Cardiac muscle cell (in vitro differentiated cells and primary cell): Measurements from ENCODE around the gene SEMA5B. TPM values are rescaled to one million over a fixed set of nuclear protein-coding genes. Genes with fewer than 3 reads are reported as not detected.

Experiments used
- DNase-seq, 2 donors: peaks; one replicate each; pipeline versions ENCODE4 v3.0.0 to v3.0.0-alpha.2; 2010 to 2017; ENCODE audit warnings: low read depth in 1 of 2, low spot score in 1 of 2
- H3K27ac ChIP-seq: fragments of 200-600 bp; sonication (generic); 2 replicates; pipeline ENCODE4 v1.5.1; 2016
- H3K27me3 ChIP-seq: fragments of 200-600 bp; sonication (generic); 2 replicates; pipeline ENCODE4 v1.6.0; 2016; ENCODE audit warnings: control low read depth
- H3K36me3 ChIP-seq: fragments of 200-600 bp; sonication (generic); 2 replicates; pipeline ENCODE4 v1.5.1; 2016; ENCODE audit warnings: control low read depth
- H3K4me1 ChIP-seq: fragments of 200-600 bp; sonication (generic); 2 replicates; pipeline ENCODE4 v1.8.1; 2017; ENCODE audit warnings: low read depth, mild to moderate bottlenecking, mixed run types
- H3K4me3 ChIP-seq: fragments of 200-600 bp; sonication (generic); 2 replicates; pipeline ENCODE4 v1.5.1; 2016; ENCODE audit warnings: mild to moderate bottlenecking
- H3K9me3 ChIP-seq: fragments of 200-600 bp; sonication (generic); 2 replicates; pipeline ENCODE4 v1.5.1; 2017; ENCODE audit warnings: low read depth, mild to moderate bottlenecking, control low read depth
- CTCF ChIP-seq: IDR thresholded peaks from 2 replicates; pipeline ENCODE4 v1.5.1; 2012; ENCODE audit warnings: low read depth, mild to moderate bottlenecking, low read length
- polyA plus RNA-seq: library from polyadenylated mRNA; unstranded; fragments of >200 nt; fragmentation: Nextera tagmentation; extraction: Ambion mirVana; gene quantifications from 2 replicates; pipeline ENCODE4 v1.2.1, GENCODE V29; 2016
- total RNA-seq: library from RNA; depleted of rRNA; stranded (reverse); fragments of >200 nt; gene quantifications from 2 replicates; pipeline ENCODE4 v1.2.3, GENCODE V29; 2016

SEMA5B gene
- total and polyA plus RNA-seq, 2 experiments from 2014 or later, result 2.3 to 4.4 TPM

DNA sequence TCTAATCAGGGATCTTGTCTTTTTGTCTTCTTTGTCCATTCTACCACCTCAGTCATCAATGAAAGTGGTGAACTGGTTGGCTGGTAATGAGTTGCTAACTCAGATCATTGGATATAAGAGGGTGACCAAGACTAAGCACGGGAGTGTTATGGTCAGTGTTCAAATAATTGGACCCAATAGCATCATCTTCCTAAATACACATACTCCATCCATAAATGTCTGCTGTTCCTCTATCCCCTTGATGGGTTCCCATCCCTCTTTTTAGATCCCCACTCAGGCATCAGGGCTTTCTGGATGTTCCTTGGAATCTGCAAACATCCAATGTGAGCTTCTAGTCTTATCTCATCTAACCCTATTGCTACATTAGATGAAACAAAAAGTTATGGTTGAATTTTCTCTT is 3.5 kb downstream of the SEMA5B start:
- no peaks in the 10 kb centered on the region for H3K9me3 ChIP-seq

GRCh38 chr3:123021996-123022510 is 5.5 kb downstream of the SEMA5B start:
- no peak for TF ChIP-seq CTCF
- H3K27me3 ChIP-seq, result peaks cover 20% of the 10 kb centered on the region
- no peaks in the 10 kb centered on the region for H3K9me3 ChIP-seq
- H3K27ac ChIP-seq, result no peak overlapping the region
- no peak for DNase-seq
- no peaks in the 10 kb centered on the region for H3K4me1 ChIP-seq
- no peak overlapping the region for H3K4me3 ChIP-seq
- H3K36me3 ChIP-seq, result no peaks in the 10 kb centered on the region

More for the DNA sequence above, 3.5 kb downstream of the SEMA5B start:
- no peaks in the 10 kb centered on the region for H3K36me3 ChIP-seq
- H3K4me3 ChIP-seq, result no peak overlapping the region
- DNase-seq, result no peak
- H3K27ac ChIP-seq, result no peak overlapping the region
- H3K27me3 ChIP-seq, result peaks cover 36% of the 10 kb centered on the region
- H3K4me1 ChIP-seq, result no peaks in the 10 kb centered on the region
- no peak for TF ChIP-seq CTCF

GRCh38 chr3:123021388-123021787 is 6.2 kb downstream of the SEMA5B start:
- TF ChIP-seq CTCF, result no peak
- Histone ChIP-seq H3K4me3 (no peak overlapping the region), H3K9me3 (no peaks in the 10 kb centered on the region), H3K36me3 (no peaks in the 10 kb centered on the region), H3K4me1 (no peaks in the 10 kb centered on the region), H3K27ac (no peak overlapping the region), H3K27me3 (peaks cover 13% of the 10 kb centered on the region)
- no peak for DNase-seq

GRCh38 chr3:123020709-123021108 is 6.9 kb downstream of the SEMA5B start:
- DNase-seq, result no peak
- no peaks in the 10 kb centered on the region for H3K4me1 ChIP-seq
- no peak for TF ChIP-seq CTCF
- H3K9me3 ChIP-seq, result no peaks in the 10 kb centered on the region
- no peak overlapping the region for H3K4me3 ChIP-seq
- H3K27ac ChIP-seq, result no peak overlapping the region
- H3K27me3 ChIP-seq, result peaks cover 7% of the 10 kb centered on the region
- no peaks in the 10 kb centered on the region for H3K36me3 ChIP-seq

DNA sequence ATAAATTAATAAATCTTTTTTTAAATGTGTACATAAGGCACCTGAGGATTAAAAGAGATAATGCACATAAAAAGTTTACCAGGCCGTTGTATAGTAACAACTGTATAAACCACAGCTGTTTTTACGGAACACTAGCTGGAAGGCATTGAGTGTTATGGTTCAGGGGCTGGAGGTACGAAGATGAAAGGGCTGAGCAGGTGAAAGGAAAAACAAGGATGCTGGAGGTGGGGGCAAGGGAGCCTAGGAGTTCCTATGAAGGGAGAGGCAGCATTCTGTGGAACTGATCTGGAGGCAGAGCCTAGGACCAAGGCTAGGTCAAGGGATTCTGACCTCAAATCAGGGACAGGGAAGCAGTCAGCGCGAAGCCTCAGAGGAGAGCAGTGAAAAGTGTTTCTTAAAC is 8.0 kb downstream of the SEMA5B start:
- no peaks in the 10 kb centered on the region for H3K9me3 ChIP-seq
- H3K4me3 ChIP-seq, result no peak overlapping the region
- no peak for TF ChIP-seq CTCF
- H3K4me1 ChIP-seq, result no peaks in the 10 kb centered on the region
- no peaks in the 10 kb centered on the region for H3K27me3 ChIP-seq
- DNase-seq, result no peak
- H3K27ac ChIP-seq, result no peak overlapping the region
- no peaks in the 10 kb centered on the region for H3K36me3 ChIP-seq

DNA sequence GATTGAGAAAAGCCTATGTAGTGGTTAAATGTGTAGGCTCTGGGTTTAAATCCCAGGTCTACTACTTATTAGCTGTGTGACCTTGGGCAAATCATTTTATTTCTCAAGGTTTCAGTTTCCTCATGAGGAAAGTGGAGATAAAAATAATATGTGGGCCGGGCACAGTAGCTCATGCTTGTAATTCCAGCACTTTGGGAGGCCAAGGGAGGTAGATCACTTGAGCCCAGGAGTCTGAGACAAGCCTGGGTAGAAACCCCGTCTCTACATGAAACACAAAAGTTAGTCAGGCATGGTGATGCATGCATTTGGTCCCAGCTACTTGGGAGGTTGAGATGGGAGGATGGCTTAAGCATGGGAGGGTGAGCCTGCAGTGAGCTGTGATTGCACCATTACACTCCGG is 8.4 kb downstream of the SEMA5B start:
- Histone ChIP-seq H3K4me1 (no peaks in the 10 kb centered on the region), H3K27me3 (no peaks in the 10 kb centered on the region), H3K36me3 (no peaks in the 10 kb centered on the region), H3K9me3 (no peaks in the 10 kb centered on the region), H3K4me3 (no peak overlapping the region), H3K27ac (no peak overlapping the region)
- no peak for TF ChIP-seq CTCF
- no peak for DNase-seq
